PC-9 (cell line): Measurements from ENCODE around the gene SLIT1.

Experiments used
- CTCF ChIP-seq: fragments of 200-600 bp; sonication (generic); conservative IDR thresholded peaks from 2 replicates; pipeline ENCODE4 v1.6.1; 2017; ENCODE audit warnings: mixed run types, antibody characterized with exemption, mild to moderate bottlenecking, moderate library complexity
- EZH2 ChIP-seq: fragments of 200-600 bp; sonication (generic); IDR thresholded peaks from 2 replicates; pipeline ENCODE4 v1.8.0; 2017; ENCODE audit warnings: antibody characterized with exemption, low read depth

GRCh38 chr10:97030894-97031293 is 154.9 kb downstream of the SLIT1 start:
- TF ChIP-seq CTCF (no peak), EZH2 (no peak)
